Renal cortex interstitium (tissue), 15 donors: ENCODE data around the gene ASGR1. TPM values are rescaled to one million over a fixed set of nuclear protein-coding genes. Genes with fewer than 3 reads are reported as not detected.

Experiments
- DNase-seq, 11 donors: peaks; one replicate each; pipeline ENCODE4 v3.0.0-alpha.2; 2013; ENCODE audit warnings: low read depth in 9 of 11, low spot score in 4 of 11; ENCODE audit errors: extremely low read depth in 1 of 11
- long read RNA-seq, 16 experiments: transcript quantifications; one replicate each; lab custom pipeline, GENCODE V29; 2026
- polyA plus RNA-seq, 3 donors: library from polyadenylated mRNA; unstranded; fragments of 120-200 nt; gene quantifications; one replicate each; pipeline ENCODE4 v1.2.1, GENCODE V29; 2013; ENCODE audit not compliant: insufficient read length in 3 of 3

The ASGR1 gene, protein sequence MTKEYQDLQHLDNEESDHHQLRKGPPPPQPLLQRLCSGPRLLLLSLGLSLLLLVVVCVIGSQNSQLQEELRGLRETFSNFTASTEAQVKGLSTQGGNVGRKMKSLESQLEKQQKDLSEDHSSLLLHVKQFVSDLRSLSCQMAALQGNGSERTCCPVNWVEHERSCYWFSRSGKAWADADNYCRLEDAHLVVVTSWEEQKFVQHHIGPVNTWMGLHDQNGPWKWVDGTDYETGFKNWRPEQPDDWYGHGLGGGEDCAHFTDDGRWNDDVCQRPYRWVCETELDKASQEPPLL
- 10 to 100 TPM in 1 of 3 donors, 1 to 10 TPM in 2; 6.1 to 10.7 (median 7.2) TPM for polyA plus RNA-seq
- long read RNA-seq, donor 1, partial matches to known transcripts = 0 of 1 reads
- long read RNA-seq, donor 1, other reads (novel, unspliced or antisense) = 0 of 1 reads
- long read RNA-seq, donor 2, partial matches to known transcripts = 0 of 1 reads
- long read RNA-seq, donor 2, other reads (novel, unspliced or antisense) = 0 of 1 reads
- long read RNA-seq, donor 3 = 0 reads
- long read RNA-seq, donor 4 = 0 reads
- long read RNA-seq, donor 5 = 0 reads
- long read RNA-seq, donor 6, partial matches to known transcripts = 0 of 2 reads
- long read RNA-seq, donor 6, other reads (novel, unspliced or antisense) = 0 of 2 reads
- long read RNA-seq, donor 7, partial matches to known transcripts = 0 of 1 reads
- long read RNA-seq, donor 7, other reads (novel, unspliced or antisense) = 0 of 1 reads
- long read RNA-seq, donor 8 = 0 reads
- long read RNA-seq, donor 9 = 0 reads
- long read RNA-seq, donor 10 = 0 reads
- long read RNA-seq, donor 11 = 0 reads
- long read RNA-seq, donor 12, partial matches to known transcripts = 0 of 1 reads
- long read RNA-seq, donor 12, other reads (novel, unspliced or antisense) = 0 of 1 reads
- long read RNA-seq, donor 13 = 0 reads
- long read RNA-seq, donor 14 = 0 reads
- long read RNA-seq, donor 15, partial matches to known transcripts = 0 of 1 reads
- long read RNA-seq, donor 15, other reads (novel, unspliced or antisense) = 0 of 1 reads
- long read RNA-seq, donor 16, partial matches to known transcripts = 0 of 2 reads
- long read RNA-seq, donor 16, other reads (novel, unspliced or antisense) = 0 of 2 reads

DNA sequence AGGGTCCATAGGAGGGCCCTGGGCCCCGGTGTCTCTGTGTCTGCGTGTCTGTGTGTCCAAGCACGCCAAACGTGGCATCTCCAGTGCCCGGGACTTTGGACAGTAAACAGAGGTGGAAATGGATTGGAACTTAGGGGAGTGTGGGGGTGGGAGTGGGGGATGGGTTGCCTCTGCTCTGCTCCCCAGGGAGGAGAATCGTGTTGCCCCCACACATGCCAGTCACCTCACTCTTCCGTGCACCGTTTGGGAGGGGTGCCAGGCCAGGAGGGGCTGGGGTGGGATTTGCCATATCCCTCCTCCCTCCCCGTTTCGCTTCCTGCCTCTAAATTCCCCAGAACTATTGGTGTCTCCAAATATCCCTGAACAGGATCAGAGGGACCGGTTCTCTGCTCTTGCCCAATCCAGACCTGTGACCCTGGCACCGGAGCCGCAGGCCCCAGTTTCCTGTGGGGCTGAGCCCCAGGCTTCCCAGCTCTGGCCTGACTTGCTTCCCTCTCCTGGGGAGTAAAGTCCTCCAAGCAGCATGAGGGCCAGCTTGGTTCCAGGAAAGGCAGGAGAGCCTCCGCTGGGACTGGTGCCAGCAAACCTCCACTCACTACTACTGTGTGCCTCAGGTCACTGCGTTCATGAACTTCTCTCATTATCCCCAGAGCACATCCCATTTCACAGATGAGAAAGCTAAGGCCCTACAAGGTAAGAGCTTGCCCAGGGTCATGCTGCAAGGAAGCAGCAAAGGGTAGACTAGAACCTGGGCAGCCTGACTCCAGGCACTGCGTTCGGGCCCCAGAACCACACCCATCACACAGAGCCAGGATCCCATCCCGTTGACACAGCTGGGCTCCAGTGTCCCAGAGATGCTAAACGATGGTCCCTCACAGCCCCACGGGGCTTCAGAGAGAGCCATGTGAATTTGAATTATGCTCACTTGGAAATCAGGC, at the start of gene ASGR1:
Gene ASGR1, minus strand, starts transcription at position 54 of the 938 bp plus-strand sequence. CDS start 807 bp downstream, outside the sequence.
- no peak for DNase-seq

DNA sequence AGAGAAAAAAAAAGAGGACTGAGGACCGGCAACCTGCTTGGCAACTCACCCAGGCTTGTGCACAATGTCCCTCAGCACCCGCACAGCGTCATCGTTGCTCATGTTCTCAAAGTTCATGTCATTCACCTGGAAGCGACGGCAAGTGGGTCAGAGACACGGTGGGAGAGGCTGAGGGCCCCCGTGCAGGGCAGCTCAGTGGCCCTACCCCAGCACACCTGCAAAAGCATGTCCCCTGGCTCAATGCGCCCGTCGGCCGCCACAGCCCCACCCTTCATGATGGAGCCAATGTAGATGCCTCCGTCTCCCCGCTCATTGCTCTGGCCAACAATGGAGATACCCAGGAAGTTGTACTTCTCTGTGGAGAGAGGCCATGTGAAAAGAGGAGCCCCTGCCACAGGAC, 49.8 kb upstream of the ASGR1 start:
- no peak for DNase-seq

DNA sequence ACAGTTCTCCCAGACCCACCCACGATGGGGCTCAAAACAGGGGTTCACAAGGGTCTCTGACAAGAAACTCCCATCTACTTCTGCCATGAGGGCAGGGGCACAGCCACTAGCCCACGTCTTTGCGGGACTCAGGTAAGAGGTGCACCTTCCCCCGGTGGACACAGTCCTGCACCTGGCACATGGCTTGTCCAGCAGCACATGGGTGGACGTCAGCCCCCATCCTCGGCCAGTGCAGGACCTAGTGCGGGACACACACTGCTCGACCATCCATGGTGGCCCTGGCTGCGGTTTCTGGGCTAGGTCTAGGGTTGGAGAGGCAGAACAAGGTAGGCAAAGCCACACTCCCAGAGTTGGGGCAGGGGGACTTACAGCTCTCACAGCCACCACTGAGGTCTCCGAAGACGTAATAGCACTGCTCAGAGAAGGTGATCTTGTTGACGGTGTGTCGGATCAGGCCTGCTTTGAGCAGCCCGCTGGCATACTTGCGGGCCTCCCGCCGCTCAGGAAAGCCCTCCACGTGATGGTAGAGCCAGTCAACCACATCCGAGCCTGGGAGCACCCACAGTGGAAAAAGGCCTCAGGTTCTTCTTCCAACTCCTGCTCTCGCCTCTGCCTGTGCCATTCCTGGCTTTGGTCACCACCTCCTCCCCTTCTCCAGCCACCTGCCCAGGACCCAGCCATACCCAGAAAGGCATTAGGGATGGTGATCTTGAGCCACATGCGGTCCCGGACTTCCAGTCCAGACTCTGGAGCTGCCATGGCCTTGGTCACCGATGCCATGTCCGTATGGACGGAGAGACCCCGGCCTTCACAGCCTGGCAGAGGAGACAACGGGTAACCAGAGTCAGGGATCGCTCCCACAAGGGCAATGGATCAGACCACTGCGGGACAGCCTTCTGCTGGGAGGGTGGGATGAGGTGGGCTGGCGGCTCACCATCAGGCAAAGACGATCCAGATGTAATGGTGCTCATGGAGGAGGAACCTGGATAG, 47.8 kb upstream of the ASGR1 start:
- DNase-seq = no peak

DNA sequence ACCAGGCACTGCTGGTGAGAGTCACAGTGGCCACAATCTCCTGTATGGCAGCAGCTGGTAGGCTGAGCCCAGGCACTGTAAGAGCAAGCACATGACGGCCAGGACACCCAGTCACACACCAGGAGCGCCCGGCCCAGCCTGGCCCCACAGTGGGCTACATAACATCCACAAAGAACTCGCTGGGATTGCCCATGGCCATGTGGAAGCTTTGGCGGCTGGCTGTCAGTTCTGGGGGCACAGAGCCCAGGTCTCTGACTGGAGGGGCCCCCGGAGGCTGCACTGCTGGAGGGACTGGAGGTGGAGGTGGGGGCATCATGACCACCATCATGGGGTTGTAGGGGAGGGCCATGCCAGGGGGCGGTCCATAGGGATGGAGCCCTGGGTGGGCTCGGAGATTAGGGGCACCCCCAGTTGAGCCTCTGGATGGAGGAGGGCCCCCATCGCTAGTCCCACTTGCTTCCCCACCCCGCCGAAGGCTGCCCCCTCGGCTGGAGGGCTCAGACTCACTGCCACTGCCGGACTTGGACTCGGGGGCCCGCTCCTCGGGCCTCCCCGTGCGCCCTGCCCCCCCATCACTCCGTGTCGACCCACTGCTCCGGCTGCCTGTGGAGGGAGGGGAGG, 46.7 kb upstream of the ASGR1 start:
- DNase-seq = no peak

DNA sequence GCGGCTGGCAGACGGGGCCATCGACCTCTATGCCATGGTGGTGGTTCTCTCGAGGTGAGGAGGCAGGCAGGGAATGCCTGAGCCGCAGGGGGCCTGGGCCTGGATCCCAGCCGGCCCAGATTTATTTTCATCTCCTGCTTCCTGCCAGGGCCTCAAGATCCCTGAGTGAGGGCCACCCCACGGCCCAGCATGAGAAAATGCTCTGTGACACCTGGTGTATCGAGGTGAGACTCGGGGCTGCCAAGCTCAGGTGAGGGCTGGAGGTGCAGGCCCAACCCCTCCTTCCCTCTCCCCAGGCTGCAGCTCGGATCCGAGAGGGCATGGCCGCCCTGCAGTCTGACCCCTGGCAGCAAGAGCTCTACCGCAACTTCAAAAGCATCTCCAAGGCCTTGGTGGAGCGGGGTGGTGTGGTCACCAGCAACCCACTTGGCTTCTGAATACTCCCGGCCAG, 45.5 kb upstream of the ASGR1 start:
- DNase-seq = no peak

DNA sequence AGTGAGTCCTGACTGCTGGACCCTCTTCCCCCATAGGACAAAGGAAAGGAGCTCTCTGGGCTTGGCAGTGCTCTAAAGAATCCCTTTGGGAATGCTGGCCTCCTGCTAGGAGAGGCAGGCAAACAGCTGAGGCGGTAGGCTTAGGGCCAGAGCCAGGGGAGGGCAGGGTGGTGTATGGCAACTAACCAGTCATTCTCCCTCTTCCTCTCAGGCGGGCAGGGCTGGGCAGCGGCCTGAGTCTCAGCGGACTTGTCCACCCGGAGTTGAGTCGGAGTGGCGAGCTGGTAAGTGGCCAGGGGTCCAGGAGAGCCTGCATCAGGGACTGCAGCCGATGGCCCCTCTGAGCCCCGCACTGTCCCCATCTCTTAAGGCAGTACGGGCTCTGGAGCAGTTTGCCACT, 44.9 kb upstream of the ASGR1 start:
- no peak for DNase-seq

DNA sequence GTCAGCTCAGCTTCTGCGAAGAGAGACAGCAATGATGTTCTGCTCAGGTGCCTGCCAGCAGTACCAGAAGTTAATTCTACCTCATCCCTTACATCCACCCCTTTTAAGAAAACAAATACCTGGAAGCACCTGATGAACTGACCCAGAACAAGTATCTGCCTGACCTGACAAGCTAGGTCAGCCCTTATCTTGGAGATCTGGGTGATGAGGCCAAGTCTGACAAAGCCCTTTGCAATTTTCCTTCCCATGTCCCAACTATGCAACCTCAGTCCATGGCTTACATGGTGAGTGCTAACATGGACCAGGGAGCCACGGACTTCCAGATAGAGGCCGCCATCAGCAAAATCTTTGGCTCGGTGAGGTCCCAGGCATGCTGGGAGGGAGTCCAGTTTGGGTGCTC, 44.2 kb upstream of the ASGR1 start:
- DNase-seq = no peak

DNA sequence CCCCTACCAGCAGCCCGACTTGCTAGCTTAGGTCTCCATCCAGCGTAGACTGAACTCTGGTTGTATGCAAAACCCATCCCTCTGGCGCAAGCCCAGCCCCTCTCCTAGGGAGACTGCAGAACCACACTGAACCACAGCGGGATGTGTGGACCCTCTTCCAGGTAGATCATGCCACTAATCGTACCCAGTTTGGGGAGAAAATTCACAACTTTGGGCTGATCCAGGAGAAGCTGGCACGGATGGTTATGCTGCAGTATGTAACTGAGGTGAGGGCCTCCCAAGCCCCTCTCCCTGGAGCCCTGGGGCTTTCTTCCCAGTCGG, 43.8 kb upstream of the ASGR1 start:
- DNase-seq = no peak

DNA sequence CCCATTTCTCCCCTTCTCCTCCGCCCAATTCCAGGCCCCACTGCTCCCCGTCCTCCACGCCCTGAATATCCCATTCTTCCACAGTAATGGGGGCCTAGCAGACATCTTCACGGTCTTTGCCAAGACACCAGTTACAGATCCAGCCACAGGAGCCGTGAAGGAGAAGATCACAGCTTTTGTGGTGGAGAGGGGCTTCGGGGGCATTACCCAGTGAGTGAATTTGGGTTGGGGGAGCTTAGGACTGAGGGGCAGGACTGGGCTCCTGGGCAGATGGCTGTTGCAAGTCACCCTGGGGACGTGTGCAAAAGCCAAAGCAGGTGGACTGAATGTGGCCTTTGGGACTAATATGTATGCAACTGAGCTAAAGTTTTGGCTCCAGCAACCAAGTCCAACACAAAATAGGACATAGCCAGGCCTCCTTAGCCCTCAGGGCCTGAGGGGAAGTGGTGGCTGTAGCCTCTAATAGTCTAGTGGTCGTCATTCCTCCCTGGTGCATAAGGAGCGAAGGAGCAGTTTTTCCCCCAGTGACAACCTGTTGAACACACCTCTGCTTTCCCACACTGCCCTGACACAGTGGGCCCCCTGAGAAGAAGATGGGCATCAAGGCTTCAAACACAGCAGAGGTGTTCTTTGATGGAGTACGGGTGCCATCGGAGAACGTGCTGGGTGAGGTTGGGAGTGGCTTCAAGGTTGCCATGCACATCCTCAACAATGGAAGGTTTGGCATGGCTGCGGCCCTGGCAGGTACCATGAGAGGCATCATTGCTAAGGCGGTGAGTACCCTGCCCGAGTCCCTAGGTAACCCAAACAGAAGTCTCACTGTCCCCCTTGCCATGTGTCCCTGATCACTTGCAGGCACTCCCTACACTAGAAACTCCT, 43.2 kb upstream of the ASGR1 start:
- DNase-seq = no peak

DNA sequence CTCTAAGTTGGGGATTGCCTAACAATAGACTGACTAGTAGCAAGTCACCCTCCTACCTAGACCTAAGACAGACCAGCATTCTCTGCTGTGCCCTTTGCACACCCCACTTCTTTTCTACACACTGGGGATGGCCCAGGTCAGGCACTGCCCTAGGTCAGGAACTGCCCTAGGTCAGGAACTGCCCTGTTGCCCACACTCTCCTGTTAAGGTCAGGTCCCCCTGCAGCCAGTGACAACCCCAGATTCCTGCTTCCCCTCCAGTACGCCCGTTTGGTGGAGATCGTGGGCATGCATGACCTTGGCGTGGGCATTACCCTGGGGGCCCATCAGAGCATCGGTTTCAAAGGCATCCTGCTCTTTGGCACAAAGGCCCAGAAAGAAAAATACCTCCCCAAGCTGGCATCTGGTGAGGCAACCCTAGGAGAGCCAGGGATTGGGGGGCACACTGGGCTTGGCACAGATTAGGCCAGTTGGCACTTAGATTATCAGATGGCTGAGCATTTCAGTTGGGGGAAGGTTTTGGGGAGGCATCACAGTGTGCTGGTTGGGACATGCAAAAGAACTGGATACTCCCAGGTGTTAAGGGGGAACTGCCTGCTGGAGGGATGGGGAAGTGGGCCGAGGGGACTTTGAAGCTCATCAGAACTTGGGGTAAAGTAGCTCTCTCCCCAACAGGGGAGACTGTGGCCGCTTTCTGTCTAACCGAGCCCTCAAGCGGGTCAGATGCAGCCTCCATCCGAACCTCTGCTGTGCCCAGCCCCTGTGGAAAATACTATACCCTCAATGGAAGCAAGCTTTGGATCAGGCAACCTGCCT, 42.3 kb upstream of the ASGR1 start:
- no peak for DNase-seq

DNA sequence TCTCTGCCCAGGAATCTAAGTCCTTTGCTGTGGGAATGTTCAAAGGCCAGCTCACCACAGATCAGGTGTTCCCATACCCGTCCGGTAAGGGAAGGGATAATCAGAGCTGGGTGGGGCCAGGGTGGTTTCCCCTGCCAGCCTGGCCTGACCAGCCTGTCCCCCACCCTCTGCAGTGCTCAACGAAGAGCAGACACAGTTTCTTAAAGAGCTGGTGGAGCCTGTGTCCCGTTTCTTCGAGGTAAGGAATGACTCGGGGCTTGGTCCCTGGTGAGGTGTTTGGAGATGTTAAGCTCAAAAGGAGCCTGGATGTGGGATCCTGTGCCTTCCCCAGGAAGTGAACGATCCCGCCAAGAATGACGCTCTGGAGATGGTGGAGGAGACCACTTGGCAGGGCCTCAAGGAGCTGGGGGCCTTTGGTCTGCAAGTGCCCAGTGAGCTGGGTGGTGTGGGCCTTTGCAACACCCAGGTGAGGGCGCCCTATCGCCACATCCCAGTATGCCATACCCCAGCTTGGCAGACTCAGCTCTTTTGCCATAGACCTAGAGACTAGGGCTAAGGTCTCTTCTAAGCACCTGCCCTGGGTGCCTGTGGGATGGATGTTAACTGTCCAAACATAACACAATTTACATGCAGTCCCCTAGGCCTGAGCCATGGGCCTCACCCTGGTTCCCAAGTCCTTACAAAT, 41.6 kb upstream of the ASGR1 start:
- DNase-seq = no peak

DNA sequence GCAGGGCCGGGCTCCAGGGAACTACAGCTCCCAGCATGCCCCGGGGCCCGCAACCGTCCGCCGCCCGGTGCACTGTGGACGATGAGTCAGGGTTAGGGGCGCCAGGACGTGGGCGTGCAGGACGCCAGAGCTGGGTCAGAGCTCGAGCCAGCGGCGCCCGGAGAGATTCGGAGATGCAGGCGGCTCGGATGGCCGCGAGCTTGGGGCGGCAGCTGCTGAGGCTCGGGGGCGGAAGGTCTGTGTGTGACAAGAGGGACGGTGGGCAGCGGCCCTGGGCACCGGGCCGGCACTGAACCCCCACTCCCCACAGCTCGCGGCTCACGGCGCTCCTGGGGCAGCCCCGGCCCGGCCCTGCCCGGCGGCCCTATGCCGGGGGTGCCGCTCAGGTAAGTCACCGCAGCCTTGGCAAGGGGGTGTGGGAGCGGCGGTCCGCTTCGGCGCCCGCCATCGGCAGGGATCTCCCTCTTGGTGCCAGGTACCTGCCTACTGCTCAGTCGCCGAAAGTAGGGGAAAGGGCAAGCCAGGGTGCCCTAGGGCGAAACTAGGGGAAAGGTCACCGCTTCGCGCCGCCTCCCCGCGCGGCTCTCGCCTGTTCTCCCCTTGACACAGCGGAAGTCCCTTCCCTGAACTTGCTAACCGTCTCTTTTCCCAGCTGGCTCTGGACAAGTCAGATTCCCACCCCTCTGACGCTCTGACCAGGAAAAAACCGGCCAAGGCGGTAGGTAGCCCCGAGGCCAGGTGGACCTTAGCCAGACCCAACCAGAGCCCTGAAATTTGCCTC, 40.8 kb upstream of the ASGR1 start, which contains the start of the genes ACADVL and DLG4:
Gene ACADVL, plus strand, starts transcription at position 127 of the 781 bp plus-strand sequence. Its CDS starts 47 bp downstream, at position 174.
Gene DLG4, minus strand, starts transcription at position 25 of the 781 bp plus-strand sequence.
- peak in 5 of 11 donors; percentile 82 to 86 (median 82) for DNase-seq

DNA sequence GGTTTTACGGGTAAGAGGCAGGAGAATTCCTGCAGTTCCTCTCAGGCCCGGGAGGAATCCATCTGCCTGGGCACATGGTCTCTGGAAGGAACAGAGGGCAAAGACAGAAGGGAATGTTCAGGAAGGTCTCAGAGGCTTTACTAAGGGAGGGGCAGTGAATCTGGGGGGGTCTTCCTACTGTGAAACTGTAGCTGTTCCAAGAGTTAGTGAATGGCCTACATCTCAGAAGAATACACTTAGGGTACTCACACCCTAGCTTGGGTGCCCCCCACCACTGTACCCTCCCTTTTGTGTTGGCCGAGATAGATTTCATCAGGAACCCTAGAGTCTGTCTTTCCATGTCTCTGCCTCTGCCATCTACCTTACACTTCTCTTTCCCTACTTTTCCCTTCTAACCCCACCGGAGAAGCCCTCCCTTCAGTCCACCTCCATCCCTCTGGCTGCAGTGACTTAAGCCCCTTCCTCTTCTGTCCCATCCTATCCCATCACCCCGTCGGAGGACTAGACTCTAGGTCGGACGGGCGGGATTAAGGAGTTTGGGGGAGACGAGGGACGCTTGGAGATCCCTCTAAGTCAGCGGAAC, 40.1 kb upstream of the ASGR1 start:
- no peak for DNase-seq
